ENCODE data around the gene NR5A1. TPM values are rescaled to one million over a fixed set of nuclear protein-coding genes. Genes with fewer than 3 reads are reported as not detected.

NR5A1 gene
- polyA plus RNA-seq, 1 donor from 2014 or later, result not detected

Other genes starting within 250 kb of the NR5A1 start
- gene NEK6, start 249.4 kb downstream of the NR5A1 start, polyA plus RNA-seq (ENCODE audit: insufficient read depth, low read depth, low replicate concordance), result 43.2 TPM
- 525 TPM for gene PSMB7, start 92.0 kb downstream of the NR5A1 start, polyA plus RNA-seq (ENCODE audit: insufficient read depth, low read depth, low replicate concordance)
- 5.0 TPM for gene ADGRD2, start 56.9 kb downstream of the NR5A1 start, polyA plus RNA-seq (ENCODE audit: insufficient read depth, low read depth, low replicate concordance)